Right renal cortex interstitium (tissue), 3 donors: ENCODE data around the gene INKA2. TPM values are rescaled to one million over a fixed set of nuclear protein-coding genes. Genes with fewer than 3 reads are reported as not detected.
A peak's percentile ranks its signal among the peaks of the same experiment; 100 is the strongest.

ENCODE experiments used
- DNase-seq, 3 donors: peaks; one replicate each; pipeline ENCODE4 v3.0.0-alpha.2; 2013; ENCODE audit warnings: low read depth in 3 of 3, low spot score in 2 of 3
- polyA plus RNA-seq, 3 donors: library from polyadenylated mRNA; unstranded; fragments of 120-200 nt; gene quantifications; one replicate each; pipeline ENCODE4 v1.2.1, GENCODE V29; 2013; ENCODE audit not compliant: insufficient read length in 3 of 3

Gene INKA2
- polyA plus RNA-seq, 3 donors, result 1.3 to 3.8 (median 2.4) TPM

DNA sequence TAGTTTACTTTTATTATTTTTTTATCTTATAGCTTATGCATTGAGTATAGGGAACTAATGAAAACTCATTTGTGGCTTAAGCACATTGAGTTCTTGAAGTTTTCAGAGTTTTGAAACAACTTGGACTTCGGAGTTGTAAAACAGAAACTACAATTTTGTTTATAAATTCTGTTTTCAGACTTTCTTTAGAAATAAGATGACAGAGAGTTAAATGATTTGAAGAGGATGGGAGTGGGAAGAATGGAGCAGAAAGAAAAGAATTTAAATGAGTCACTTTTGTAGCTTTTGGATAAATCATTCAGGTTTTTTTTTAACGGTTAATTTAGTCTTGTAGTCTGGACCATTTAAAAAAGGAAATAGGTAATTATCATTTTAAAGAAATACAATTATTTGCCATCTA, 32.3 kb downstream of the INKA2 start:
- no peak for DNase-seq

- no peak for DNase-seq
Observed at GRCh38 chr1:111705841-111706240, 33.4 kb downstream of the INKA2 start.

GRCh38 chr1:111704776-111705175, 34.4 kb downstream of the INKA2 start:
- DNase-seq, result no peak

- DNase-seq, result no peak
Observed at GRCh38 chr1:111704240-111704639, 35.0 kb downstream of the INKA2 start.

DNA sequence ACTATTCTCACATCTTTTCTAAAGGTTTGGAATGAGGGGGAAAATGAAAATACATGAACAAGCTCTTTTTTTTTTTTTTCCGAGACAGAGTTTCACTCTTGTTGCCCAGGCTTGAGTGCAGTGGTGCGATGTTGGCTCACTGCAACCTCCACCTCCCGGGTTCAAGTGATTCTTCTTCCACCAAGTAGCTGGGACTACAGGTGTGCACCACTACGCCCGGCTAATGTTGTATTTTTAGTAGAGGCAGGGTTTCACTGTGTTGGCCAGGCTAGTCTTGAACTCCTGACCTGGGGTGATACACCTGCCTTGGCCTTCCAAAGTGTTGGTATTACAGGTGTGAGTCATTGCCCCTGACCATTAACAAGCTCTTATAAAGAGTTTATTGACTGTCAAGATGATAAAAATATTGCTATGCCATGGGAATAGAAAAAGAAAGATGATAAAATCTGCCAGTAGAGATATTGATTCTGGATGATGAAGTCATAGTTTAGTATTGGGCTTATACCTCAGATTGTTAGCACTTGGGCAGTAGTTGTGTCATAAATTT, 36.6 kb downstream of the INKA2 start:
- no peak for DNase-seq

DNA sequence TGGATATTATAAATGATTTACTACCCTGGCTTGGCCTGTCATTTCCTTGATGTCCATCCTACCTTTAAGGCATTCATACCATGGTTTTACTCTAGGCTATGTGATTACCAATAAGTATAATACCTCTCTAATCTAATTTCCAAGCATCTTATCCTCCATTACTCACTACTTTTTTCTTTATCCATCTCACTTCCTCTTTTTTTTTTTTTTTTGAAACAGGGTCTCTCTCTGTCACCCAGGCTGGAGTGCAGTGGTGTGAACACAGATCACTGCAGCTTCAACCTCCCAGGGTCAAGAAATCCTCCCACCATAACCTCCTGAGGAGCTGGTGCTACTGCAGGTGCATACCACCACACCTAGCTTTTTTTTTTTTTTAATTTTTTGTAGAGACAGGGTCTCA, 39.9 kb downstream of the INKA2 start:
- no peak for DNase-seq

DNA sequence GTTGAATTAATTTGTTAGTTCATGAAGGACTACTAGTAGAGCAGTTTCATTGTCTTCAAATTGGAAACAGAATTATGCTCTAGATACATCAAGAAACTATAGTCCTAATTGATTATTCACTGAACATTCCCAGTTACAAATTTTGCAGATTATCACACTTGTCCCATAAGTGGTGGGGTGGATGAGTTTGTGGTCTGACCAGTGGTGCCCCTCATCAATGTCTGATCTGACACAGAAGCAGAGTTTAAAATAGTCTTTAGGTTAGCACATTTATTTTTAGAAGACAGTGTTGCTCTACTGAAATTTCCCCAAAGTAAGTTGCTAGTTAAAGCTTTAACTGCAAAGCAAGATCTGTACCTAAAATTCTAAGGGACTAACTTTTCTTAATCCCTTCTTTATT, 42.9 kb downstream of the INKA2 start:
- DNase-seq, result no peak

DNA sequence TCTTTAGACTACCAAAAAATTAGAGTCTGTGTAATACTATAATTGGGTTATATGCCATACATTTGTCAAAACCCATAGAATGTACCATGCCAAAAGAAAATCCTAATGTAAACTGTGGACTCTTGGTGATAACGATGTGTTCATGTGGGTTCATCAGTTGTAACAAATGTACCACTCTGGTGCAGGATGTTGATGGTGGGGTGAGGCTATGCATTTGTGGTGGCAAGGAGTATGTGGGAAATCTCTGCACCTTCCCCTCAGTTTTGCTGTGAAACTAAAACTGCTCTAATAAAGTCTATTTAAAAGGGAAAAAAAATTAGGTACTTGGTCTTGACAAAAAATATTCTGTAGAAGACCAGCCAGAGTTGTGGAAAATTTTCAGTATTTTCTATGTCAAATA, 43.4 kb downstream of the INKA2 start:
- no peak for DNase-seq

DNA sequence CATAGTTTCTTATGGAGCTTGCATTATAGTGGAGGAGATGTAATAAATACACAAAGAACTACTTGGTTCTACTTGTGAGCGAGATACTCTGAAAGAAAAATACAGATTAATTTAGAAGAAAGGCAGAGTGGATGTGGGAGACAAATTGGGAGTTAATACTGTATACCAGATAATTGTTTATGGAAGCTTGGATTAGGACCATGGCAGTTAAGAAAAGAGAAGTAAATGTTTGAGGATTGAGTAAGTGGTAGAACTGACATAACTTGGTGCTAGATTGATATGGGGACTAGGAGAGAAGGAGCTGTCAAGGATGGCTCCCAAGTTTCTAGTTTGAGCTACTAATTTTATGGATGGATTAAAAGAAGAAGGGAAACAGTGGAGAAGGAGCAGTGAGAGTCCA, 47.3 kb downstream of the INKA2 start:
- DNase-seq, result no peak

GRCh38 chr1:111690306-111690617, 48.9 kb downstream of the INKA2 start:
- peak; percentile 12 to 67 (median 57) for DNase-seq

Other genes starting within 250 kb of the INKA2 start
- under 1 TPM; 0.44 to 0.89 (median 0.55) TPM for gene ADORA3, start 235.8 kb downstream of the INKA2 start, polyA plus RNA-seq
- 1 to 10 TPM; 1.1 to 1.8 (median 1.2) TPM for gene TMIGD3, start 235.8 kb downstream of the INKA2 start, polyA plus RNA-seq
- gene RAP1A, start 119.6 kb downstream of the INKA2 start, polyA plus RNA-seq, result 10 to 100 TPM; 85.1 to 88.5 (median 85.6) TPM
- gene DDX20, start 16.5 kb upstream of the INKA2 start, polyA plus RNA-seq, result 10 to 100 TPM; 24.9 to 29.2 (median 28.8) TPM